Measurements from ENCODE around the gene SART3.
"Not testable (repeated sequence)": the region's sequence is repeated elsewhere in the genome, so short reads cannot be mapped to it uniquely, and the experiment has no call there.

The SART3 gene

GRCh38 chr12:108563136-108563803, 2.3 kb upstream of the SART3 start:
- DNase-seq = peak; percentile 86 to 90

- peak; percentile 99 to 100 for DNase-seq
These were observed 1.6 kb upstream of the SART3 start, which contains the start of gene ISCU for GRCh38 chr12:108562348-108563135. Gene ISCU (plus strand): TSS chr12:108562596. CDS start chr12:108562623, 27 bp downstream.

- DNase-seq = no peak
These were observed 927 bp upstream of the SART3 start for GRCh38 chr12:108561852-108562347.

- no peak for DNase-seq
These were observed 652 bp downstream of the SART3 start for GRCh38 chr12:108560321-108560721.

- no peak for DNase-seq
These were observed 1.2 kb downstream of the SART3 start for GRCh38 chr12:108559748-108560147.

- no peak for DNase-seq
These were observed 1.8 kb downstream of the SART3 start for GRCh38 chr12:108559007-108559655.

- not testable (repeated sequence) for DNase-seq
These were observed 5.6 kb downstream of the SART3 start for GRCh38 chr12:108555383-108555782.

- no peak for DNase-seq
These were observed 7.2 kb downstream of the SART3 start for GRCh38 chr12:108553799-108554198.

GRCh38 chr12:108551535-108551934, 9.4 kb downstream of the SART3 start:
- no peak for DNase-seq

GRCh38 chr12:108548954-108549521, 11.9 kb downstream of the SART3 start:
- no peak for DNase-seq

- DNase-seq = no peak
These were observed 13.3 kb downstream of the SART3 start for GRCh38 chr12:108547686-108548085.

- DNase-seq = no peak
These were observed 17.3 kb downstream of the SART3 start for GRCh38 chr12:108543652-108544051.

GRCh38 chr12:108542320-108542719, 18.7 kb downstream of the SART3 start:
- no peak for DNase-seq

- no peak for DNase-seq
These were observed 22.3 kb downstream of the SART3 start for GRCh38 chr12:108538616-108539195.

GRCh38 chr12:108538146-108538545, 22.8 kb downstream of the SART3 start:
- no peak for DNase-seq

- DNase-seq = no peak
These were observed 28.8 kb downstream of the SART3 start for GRCh38 chr12:108531929-108532848.

- DNase-seq = no peak
These were observed 30.8 kb downstream of the SART3 start for GRCh38 chr12:108530161-108530560.

- DNase-seq = no peak
These were observed 33.8 kb downstream of the SART3 start for GRCh38 chr12:108527166-108527496.

GRCh38 chr12:108526482-108527165, 34.3 kb downstream of the SART3 start:
- DNase-seq = no peak

GRCh38 chr12:108525681-108526080, 35.3 kb downstream of the SART3 start:
- DNase-seq = no peak

GRCh38 chr12:108523365-108523764, 37.6 kb downstream of the SART3 start:
- no peak for DNase-seq

Data from stimulated activated CD4-positive, alpha-beta T cell treated with anti-CD3 and anti-CD28 coated beads, Interleukin-2, amount 100 ng/mL, for 24 hours (primary cell).